Measurements from ENCODE around the gene REC8.
"Not testable (repeated sequence)": the region's sequence is repeated elsewhere in the genome, so short reads cannot be mapped to it uniquely, and the experiment has no call there.

Gene REC8

GRCh38 chr14:24196071-24197055 lies 24.5 kb downstream of the REC8 start:
- TF ChIP-seq ISL1 (CRISPR knock-in tag; IDR thresholded peaks at IDR 0.05), result no peak
- no peak for TF ChIP-seq OSR1 (CRISPR knock-in tag; IDR thresholded peaks at IDR 0.05)
- no peak for TF ChIP-seq ZFP3 (CRISPR knock-in tag; IDR thresholded peaks at IDR 0.05)
- peak; percentile 56 for ATAC-seq

GRCh38 chr14:24197056-24197450 lies 25.2 kb downstream of the REC8 start:
- TF ChIP-seq SNAI2 (CRISPR knock-in tag; IDR thresholded peaks at IDR 0.05) (no peak), POU6F1 (CRISPR knock-in tag; IDR thresholded peaks at IDR 0.05; ENCODE audit: borderline replicate concordance, low read depth) (no peak), TSHZ2 (CRISPR knock-in tag; IDR thresholded peaks at IDR 0.05) (no peak), ZC3H10 (CRISPR knock-in tag; IDR thresholded peaks at IDR 0.05) (no peak), ISL1 (CRISPR knock-in tag; IDR thresholded peaks at IDR 0.05) (no peak), ZFP30 (CRISPR knock-in tag; IDR thresholded peaks at IDR 0.05) (no peak), ZNF70 (CRISPR knock-in tag; IDR thresholded peaks at IDR 0.05) (no peak), BACH2 (CRISPR knock-in tag; IDR thresholded peaks at IDR 0.05; ENCODE audit: borderline replicate concordance) (no peak), GLIS3 (CRISPR knock-in tag; IDR thresholded peaks at IDR 0.05) (no peak)
- no peak for ATAC-seq

GRCh38 chr14:24198814-24199524 lies 27.1 kb downstream of the REC8 start:
- TF ChIP-seq CSDC2 (CRISPR knock-in tag; IDR thresholded peaks at IDR 0.05) (no peak), ZNF70 (CRISPR knock-in tag; IDR thresholded peaks at IDR 0.05) (no peak), OSR1 (CRISPR knock-in tag; IDR thresholded peaks at IDR 0.05) (no peak), TSHZ2 (CRISPR knock-in tag; IDR thresholded peaks at IDR 0.05) (no peak), CREB5 (CRISPR knock-in tag; IDR thresholded peaks at IDR 0.05; ENCODE audit: low read depth) (no peak), GLIS3 (CRISPR knock-in tag; IDR thresholded peaks at IDR 0.05) (no peak), ARNTL (CRISPR knock-in tag; IDR thresholded peaks at IDR 0.05; ENCODE audit: borderline replicate concordance, low read depth) (no peak), PATZ1 (CRISPR knock-in tag; IDR thresholded peaks at IDR 0.05; ENCODE audit: borderline replicate concordance) (no peak), RARB (CRISPR knock-in tag; IDR thresholded peaks at IDR 0.05) (no peak), ZFP3 (CRISPR knock-in tag; IDR thresholded peaks at IDR 0.05) (no peak)
- no peak for ATAC-seq

GRCh38 chr14:24202538-24202937 lies 30.7 kb downstream of the REC8 start:
- ATAC-seq, result not testable (repeated sequence)

- ATAC-seq, result not testable (repeated sequence)
Measured at GRCh38 chr14:24203249-24203886, 31.5 kb downstream of the REC8 start.
